ENCODE data around the gene PRKN. TPM values are rescaled to one million over a fixed set of nuclear protein-coding genes. Genes with fewer than 3 reads are reported as not detected.

PRKN gene
- total RNA-seq, 1 donor from 2014 or later, result 7.0 TPM

DNA sequence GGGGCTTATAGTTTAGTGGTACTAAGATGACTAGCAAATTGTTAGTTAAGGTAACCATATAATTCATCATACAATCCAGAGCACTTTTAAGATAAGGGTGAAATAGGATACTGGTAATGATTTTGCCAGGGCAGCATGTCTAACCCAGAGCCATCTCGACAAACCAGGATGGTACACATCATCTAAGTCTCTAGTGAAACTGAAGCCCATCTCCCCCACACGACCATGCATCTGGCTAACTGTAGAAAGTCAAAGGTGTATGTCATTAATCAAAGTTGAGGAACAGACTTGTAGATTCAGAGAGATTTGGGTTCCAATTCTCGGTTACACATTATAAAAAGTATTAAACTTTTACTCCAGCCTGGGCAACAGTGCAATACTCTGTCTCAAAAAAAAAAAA, 78.3 kb downstream of the PRKN start:
- Mint-ChIP-seq H3K36me3 (ENCODE audit: unreplicated experiment) (no peaks in the 10 kb centered on the region), H3K4me1 (ENCODE audit: low read depth, unreplicated experiment) (peaks cover 4% of the 10 kb centered on the region), H3K27me3 (ENCODE audit: unreplicated experiment) (no peaks in the 10 kb centered on the region), H3K9me3 (ENCODE audit: unreplicated experiment) (no peaks in the 10 kb centered on the region), H3K27ac (ENCODE audit: unreplicated experiment) (no peak overlapping the region), H3K4me3 (ENCODE audit: unreplicated experiment) (no peak overlapping the region)
- TF ChIP-seq, protein P1, sequence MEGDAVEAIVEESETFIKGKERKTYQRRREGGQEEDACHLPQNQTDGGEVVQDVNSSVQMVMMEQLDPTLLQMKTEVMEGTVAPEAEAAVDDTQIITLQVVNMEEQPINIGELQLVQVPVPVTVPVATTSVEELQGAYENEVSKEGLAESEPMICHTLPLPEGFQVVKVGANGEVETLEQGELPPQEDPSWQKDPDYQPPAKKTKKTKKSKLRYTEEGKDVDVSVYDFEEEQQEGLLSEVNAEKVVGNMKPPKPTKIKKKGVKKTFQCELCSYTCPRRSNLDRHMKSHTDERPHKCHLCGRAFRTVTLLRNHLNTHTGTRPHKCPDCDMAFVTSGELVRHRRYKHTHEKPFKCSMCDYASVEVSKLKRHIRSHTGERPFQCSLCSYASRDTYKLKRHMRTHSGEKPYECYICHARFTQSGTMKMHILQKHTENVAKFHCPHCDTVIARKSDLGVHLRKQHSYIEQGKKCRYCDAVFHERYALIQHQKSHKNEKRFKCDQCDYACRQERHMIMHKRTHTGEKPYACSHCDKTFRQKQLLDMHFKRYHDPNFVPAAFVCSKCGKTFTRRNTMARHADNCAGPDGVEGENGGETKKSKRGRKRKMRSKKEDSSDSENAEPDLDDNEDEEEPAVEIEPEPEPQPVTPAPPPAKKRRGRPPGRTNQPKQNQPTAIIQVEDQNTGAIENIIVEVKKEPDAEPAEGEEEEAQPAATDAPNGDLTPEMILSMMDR (IDR thresholded peaks at IDR 0.05; ENCODE audit: partially characterized antibody, unreplicated experiment), result no peak
- DNase-seq, result no peak

DNA sequence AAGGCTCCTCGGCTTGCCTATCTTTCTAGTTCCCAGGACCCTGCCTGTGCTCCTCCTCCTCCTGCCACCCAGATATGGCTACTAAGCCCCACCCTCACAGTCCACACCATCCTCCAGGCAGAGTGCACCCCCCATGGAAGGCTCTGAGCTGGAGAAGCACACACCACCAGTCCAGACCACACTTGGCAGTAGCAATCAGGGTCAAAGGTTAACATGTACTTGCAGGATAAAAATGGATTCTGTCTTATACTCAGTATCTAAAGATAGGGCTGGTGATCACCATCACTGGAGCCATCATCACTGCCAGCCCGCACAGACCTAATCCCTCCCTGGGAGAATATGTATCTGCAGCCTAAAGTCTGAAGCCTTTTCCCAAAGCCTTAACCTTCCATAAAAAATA, 83.4 kb downstream of the PRKN start:
- H3K4me3 Mint-ChIP-seq (ENCODE audit: unreplicated experiment), result no peak overlapping the region
- TF ChIP-seq, protein P1 (IDR thresholded peaks at IDR 0.05; ENCODE audit: partially characterized antibody, unreplicated experiment), result no peak
- no peak for DNase-seq
- H3K27ac Mint-ChIP-seq (ENCODE audit: unreplicated experiment), result no peak overlapping the region
- H3K9me3 Mint-ChIP-seq (ENCODE audit: unreplicated experiment), result no peaks in the 10 kb centered on the region
- H3K36me3 Mint-ChIP-seq (ENCODE audit: unreplicated experiment), result no peaks in the 10 kb centered on the region
- no peaks in the 10 kb centered on the region for H3K27me3 Mint-ChIP-seq (ENCODE audit: unreplicated experiment)
- H3K4me1 Mint-ChIP-seq (ENCODE audit: low read depth, unreplicated experiment), result peaks cover 2% of the 10 kb centered on the region

DNA sequence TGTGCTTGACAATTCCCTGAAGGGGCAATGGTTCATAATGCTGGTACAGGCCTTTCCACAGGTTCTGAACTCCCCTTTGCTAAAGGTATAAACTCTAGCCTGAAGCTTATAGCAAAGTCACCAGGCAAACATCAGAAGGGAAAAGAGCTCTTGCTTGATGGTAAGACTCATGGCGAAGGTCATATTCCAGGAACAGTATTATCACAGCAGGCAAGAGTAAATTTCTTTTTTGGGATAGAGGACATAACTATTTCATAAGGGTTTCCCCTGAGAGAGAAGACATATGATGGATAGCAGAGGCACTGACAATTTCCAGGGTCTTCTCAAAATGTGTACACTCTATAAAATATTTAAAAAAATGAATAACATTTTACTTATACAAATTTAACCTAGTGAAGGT, 86.8 kb downstream of the PRKN start:
- Mint-ChIP-seq H3K4me1 (ENCODE audit: low read depth, unreplicated experiment) (peaks cover 2% of the 10 kb centered on the region), H3K36me3 (ENCODE audit: unreplicated experiment) (no peaks in the 10 kb centered on the region), H3K4me3 (ENCODE audit: unreplicated experiment) (no peak overlapping the region), H3K9me3 (ENCODE audit: unreplicated experiment) (no peaks in the 10 kb centered on the region), H3K27ac (ENCODE audit: unreplicated experiment) (no peak overlapping the region), H3K27me3 (ENCODE audit: unreplicated experiment) (no peaks in the 10 kb centered on the region)
- TF ChIP-seq, protein P1 (IDR thresholded peaks at IDR 0.05; ENCODE audit: partially characterized antibody, unreplicated experiment), result no peak
- DNase-seq, result no peak

DNA sequence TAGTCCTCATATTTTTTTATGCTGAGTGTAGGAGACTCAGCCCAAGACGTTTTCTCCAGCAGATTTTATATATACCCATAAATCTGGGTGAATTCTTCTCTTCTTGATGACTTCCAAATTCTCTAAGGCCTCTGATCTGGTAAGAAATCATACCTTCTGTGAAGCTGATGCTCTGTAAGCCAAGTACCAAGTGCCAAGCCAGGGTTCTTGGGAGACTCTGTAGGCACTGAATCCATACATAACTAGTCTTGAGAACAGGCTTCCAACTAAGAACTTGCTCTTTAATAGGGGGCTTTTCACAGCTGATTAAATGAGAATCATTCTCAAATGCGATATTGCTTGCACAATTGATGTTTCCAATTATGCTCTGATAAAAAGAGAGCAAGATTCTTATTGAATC, 87.6 kb downstream of the PRKN start:
- Mint-ChIP-seq H3K27me3 (ENCODE audit: unreplicated experiment) (no peaks in the 10 kb centered on the region), H3K4me1 (ENCODE audit: low read depth, unreplicated experiment) (peaks cover 2% of the 10 kb centered on the region), H3K27ac (ENCODE audit: unreplicated experiment) (no peak overlapping the region), H3K36me3 (ENCODE audit: unreplicated experiment) (no peaks in the 10 kb centered on the region), H3K4me3 (ENCODE audit: unreplicated experiment) (no peak overlapping the region), H3K9me3 (ENCODE audit: unreplicated experiment) (no peaks in the 10 kb centered on the region)
- TF ChIP-seq, protein P1 (IDR thresholded peaks at IDR 0.05; ENCODE audit: partially characterized antibody, unreplicated experiment), result no peak
- DNase-seq, result no peak

DNA sequence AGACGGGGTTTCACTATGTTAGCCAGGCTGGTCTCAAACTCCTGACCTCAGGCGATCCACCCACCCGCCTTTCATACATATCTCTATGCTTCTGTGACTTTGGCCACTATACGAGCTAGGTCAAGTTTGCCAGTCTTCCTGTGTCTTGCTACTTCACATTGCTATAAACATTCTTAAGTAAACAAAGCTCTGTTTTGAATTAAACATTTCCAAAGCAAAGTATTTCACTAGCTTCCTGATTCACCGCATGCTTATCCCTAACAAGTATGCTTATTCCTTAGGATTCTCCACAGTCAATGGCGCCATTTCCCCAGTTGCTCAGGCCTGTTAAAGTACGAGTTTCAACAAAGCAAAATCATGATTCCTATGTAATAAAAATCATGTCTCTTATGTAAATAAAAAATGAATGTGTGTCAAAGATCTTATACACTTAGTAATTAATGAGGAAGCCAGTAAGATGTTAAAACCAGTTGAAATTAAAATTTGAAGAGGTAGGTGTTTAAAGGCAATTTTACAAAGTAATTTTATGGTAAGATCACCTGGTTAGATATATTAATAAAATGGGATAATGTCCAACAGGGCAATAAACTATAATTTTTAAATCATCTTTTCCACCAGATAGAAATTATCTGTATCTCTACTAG, 88.5 kb downstream of the PRKN start:
- H3K27ac Mint-ChIP-seq (ENCODE audit: unreplicated experiment), result no peak overlapping the region
- H3K36me3 Mint-ChIP-seq (ENCODE audit: unreplicated experiment), result no peaks in the 10 kb centered on the region
- no peak for DNase-seq
- peaks cover 1% of the 10 kb centered on the region for H3K4me1 Mint-ChIP-seq (ENCODE audit: low read depth, unreplicated experiment)
- no peaks in the 10 kb centered on the region for H3K9me3 Mint-ChIP-seq (ENCODE audit: unreplicated experiment)
- TF ChIP-seq, protein P1 (IDR thresholded peaks at IDR 0.05; ENCODE audit: partially characterized antibody, unreplicated experiment), result no peak
- H3K27me3 Mint-ChIP-seq (ENCODE audit: unreplicated experiment), result no peaks in the 10 kb centered on the region
- H3K4me3 Mint-ChIP-seq (ENCODE audit: unreplicated experiment), result no peak overlapping the region
